Activated CD4-positive, alpha-beta T cell treated with anti-CD3 and anti-CD28 coated beads for 48 hours (primary cell): ENCODE results near the gene CDK5.
"Not testable (repeated sequence)": the region's sequence is repeated elsewhere in the genome, so short reads cannot be mapped to it uniquely, and the experiment has no call there.

Experiments used
- DNase-seq: peaks from one replicate; pipeline ENCODE4 v3.0.0-alpha.2; 2020

The CDK5 gene

GRCh38 chr7:151056283-151056665 is 1.4 kb downstream of the CDK5 start:
- no peak for DNase-seq

GRCh38 chr7:151053751-151054150 is 3.9 kb downstream of the CDK5 start:
- DNase-seq: no peak

DNA sequence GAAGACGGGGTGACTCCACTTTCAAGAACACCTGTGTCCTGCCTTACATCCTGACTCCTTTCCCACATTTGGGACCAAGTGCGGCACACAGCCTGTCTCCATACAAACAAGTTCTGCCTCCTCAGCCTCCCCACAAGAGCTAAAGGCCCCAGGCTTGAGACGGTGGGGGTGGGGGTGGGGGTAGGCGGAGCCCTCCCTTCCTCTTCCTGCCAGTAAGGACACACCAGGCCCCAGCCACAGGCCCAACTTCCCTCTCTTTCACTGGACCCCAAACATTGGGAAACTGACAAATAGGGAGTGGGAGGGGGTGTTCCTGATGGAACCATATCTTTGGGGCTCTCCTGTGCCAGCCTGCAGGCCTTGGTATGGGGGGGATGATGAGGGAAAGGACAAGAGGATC is 4.6 kb downstream of the CDK5 start:
- no peak for DNase-seq

DNA sequence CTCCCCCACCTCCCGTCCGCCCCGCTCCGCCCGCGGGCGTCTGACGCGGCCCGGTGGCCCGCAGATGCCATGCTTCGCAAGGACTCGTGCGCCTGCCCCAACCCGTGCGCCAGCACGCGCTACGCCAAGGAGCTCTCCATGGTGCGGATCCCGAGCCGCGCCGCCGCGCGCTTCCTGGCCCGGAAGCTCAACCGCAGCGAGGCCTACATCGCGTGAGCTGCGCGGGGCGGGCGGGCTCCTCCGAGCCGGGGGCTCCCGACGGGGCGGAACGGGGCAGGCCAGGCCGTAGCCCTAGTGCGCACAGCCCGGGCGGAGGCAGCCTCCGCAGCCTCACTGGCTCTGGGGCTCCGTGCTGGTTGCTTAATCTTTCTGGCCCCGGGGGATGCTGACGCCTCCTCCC is 6.6 kb downstream of the CDK5 start:
- DNase-seq: peak; percentile 70

DNA sequence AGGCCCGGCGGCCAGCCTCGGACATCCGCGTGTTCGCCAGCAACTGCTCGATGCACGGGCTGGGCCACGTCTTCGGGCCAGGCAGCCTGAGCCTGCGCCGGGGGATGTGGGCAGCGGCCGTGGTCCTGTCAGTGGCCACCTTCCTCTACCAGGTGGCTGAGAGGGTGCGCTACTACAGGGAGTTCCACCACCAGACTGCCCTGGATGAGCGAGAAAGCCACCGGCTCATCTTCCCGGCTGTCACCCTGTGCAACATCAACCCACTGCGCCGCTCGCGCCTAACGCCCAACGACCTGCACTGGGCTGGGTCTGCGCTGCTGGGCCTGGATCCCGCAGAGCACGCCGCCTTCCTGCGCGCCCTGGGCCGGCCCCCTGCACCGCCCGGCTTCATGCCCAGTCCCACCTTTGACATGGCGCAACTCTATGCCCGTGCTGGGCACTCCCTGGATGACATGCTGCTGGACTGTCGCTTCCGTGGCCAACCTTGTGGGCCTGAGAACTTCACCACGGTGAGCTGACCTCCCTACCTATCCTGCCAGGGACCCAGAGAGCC is 8.7 kb downstream of the CDK5 start:
- DNase-seq: no peak

DNA sequence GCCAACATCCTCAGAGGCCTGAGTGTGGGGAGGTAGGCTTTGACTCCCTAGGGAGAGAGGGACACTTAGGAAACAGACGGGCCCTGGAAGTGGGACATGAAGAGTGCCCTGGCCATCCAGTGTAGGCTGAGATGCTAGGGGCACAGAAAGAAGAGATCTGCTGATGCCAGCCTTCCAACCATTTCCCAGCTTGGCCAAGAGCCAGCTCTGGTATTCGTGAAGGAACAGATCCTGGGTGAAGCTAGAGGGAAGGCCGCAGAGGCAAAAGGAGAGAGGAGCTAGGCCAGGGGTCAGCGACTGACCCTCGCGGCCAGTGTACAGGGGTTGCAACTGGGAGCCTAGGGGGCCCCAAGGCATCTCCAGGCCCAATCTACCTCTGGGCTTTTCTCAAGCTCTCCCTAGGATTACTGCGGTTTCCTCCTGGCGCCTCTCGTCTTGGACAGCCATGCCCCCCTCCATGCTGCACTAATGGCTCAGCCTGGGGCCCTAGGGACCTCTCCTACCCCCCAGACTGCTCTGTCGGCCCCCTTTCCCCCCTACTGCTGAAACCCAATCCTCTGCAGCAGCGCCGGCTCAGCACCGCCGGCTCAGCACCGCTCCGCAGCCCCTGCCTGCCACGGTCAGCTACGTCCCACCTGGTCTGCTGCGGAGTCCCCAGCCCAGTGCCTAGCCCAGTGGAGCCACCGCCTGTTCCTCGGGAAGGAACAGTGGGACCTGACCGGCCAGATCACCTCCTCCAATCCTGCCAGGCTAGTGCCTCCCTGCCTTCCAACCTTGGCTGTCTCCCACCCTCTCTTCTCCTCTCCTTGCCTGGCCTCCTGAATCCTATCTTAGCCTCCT is 9.5 kb downstream of the CDK5 start, which contains the start of gene ASIC3:
ASIC3 (plus strand) TSS at position 556 of the 840 bp plus-strand sequence. CDS start 355 bp downstream, outside the sequence.
- no peak for DNase-seq

DNA sequence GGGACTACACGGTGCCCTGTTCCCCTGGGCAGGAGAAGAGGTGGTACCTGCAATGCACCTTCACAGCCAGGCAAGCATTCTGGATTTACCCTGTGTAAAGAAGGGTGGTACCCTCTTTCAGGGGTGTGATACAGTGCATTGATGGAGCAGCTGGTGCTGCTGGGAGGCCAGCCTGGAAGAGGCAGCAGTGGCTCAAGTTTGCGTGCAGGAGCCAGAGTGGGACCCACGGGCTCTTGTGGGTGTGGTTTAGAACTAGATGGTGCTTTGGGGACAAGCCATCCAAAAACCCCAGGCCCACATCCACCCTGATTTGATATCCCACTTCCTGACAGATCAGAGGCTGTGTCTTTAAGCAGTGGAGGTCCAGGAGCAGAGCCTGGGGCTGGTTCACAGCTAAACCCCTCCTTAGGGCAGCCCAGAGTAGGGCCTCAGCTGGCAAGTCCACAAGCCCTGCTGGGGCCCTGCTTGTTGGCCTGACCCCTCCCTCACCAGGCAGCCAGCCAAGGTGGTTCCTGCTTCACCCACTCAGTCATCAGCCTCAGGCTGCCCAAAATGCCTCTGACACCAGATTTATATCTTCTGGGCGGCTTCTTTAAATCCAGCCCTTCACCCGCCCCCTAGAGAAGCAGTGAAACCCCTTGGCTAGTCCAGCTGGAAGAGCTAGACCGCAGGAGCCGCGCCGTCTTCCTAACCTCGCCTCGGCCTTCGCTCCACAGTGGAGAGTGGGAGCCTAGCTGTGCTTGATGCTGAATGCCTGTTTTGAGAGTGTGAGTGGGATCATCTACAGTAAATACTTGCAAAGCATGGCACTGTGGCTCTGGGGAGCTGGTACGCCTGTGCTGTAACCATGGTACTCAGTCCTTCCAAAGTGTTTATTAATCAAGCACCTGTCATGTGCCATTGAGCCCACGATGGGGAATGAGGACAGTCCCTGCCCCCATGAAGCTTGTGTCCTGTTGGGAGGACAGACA is 10.8 kb downstream of the CDK5 start:
- DNase-seq: no peak

DNA sequence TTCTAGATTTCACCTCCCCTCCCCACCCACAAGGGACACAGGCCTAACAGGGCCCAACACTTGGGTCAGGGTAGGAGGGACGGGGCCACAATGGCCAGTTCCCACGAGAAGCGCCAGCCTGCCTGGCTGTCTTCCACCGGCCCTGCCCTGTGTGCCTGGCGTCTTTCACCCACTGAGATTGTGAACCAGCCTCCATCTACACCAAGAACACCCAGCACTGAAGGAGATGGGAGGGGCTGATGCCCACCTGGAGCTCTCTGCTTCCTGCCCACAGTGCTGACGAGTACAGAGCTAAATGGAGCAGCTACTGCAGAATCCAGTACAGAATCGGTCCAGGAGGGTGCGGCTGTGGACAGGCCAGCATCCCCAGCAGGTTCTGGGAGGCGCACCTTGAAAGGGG is 11.7 kb downstream of the CDK5 start:
- no peak for DNase-seq

DNA sequence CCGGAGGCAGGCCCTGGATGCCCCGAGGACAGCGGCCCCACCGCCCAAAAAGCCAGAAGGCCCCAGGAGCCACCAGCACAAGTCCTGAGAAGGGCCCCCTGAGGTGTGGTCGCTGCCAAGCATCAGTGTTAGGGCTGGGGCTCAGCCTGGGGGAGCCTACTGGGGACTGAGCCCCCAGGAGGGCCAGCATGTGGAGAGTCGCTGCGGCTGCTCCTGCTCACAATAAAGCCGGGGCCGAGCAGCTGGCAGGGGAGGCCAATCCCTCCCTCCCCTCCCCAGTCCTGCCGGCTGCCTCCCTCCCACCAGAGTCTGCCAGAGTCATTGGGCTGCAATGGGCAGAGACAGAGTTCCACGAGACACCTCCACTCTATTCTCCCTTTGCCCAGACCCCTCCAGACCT is 12.4 kb downstream of the CDK5 start:
- DNase-seq: no peak

- DNase-seq: no peak
Observed at GRCh38 chr7:151043959-151044358, 13.7 kb downstream of the CDK5 start.

DNA sequence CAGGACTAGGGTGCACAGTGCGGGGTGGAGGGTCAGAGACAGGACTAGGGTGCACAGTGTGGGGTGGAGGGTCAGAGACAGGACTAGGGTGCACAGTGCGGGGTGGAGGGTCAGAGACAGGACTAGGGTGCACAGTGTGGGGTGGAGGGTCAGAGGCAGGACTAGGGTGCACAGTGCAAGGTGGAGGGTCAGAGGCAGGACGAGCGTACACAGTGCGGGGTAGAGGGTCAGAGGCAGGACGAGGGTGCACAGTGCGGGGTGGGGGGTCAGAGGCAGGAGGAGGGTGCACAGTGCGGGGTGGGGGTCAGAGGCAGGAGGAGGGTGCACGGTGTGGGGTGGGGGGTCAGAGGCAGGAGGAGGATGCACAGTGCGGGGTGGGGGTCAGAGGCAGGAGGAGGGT is 14.2 kb downstream of the CDK5 start:
- DNase-seq: not testable (repeated sequence)

GRCh38 chr7:151040616-151041375 is 16.9 kb downstream of the CDK5 start:
- no peak for DNase-seq

DNA sequence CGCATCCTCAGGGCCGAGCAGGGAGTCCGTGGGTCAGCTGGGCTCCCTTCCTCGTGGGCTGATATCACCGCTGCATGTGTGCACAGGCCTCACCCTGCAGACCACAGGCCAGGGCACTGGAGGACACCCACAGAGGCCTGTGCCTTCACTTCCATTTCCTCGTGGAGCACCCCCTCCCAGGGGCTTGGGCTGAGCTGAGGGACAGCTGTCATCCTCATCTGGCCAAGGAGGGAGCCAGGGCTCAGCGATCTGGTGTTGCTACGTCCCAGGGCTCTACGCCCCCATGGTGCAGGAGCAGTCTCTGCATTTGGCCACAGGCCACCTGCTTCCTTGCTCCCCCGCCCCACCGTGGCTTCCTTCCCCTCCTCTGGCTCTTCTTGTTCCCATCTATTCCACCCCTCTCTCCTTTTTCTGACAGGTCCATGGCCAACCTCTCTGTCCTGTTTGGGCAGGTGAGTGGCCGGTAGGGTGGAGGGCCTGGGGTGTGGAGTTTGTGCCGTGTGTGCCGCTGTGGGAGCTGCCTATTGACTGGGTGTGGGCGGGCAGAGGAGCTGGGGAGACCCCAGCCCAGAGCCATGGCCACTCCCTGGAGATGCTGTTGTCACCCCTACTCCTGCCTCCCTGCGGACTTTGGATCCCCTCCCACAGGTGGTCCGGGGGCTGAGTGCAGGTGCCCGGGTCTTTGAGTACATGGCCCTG is 17.7 kb downstream of the CDK5 start:
- DNase-seq: no peak

DNA sequence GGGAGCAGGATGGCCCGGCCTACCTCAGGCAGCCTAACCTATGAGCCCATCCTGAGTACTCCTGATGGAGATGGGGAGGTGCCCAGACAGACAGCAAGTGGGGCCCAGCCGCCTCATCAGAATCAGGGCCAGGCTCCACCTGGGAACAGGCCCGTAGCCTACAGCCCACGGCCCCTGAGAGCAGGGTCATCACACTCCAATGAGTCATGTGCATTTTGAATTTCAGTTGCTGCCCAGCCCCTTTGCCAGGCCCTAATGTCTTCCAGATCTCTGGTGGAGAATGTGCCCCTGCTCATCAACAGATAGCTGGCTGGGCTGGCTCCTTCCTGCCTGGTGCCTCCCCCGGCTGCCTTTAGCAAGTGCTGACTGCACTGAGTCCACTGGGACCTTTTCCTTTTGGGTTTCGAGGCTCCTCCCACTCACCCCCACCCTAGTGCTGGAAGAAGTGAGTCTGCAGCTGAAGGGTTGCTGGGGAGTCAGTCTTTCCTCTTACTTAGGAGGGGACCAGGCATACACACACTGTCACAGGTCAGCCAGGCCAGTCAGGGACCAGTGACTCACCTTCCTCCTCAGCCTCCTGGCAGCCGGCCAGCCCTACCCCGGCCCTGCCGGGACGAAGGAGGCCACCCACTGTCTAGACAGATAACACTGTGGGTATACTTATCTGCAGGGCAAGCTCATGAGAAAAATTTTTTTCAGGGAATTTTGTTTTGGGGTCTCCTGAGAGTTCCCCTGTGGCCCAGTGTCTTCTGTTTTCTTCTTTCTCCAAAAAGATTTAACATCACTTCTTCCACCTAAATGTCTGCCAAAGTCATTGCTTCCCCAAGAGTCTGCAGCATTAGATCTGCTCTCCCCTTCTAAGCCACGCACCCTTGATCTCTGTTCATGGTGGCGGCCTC is 18.5 kb downstream of the CDK5 start:
- peak; percentile 88 for DNase-seq

DNA sequence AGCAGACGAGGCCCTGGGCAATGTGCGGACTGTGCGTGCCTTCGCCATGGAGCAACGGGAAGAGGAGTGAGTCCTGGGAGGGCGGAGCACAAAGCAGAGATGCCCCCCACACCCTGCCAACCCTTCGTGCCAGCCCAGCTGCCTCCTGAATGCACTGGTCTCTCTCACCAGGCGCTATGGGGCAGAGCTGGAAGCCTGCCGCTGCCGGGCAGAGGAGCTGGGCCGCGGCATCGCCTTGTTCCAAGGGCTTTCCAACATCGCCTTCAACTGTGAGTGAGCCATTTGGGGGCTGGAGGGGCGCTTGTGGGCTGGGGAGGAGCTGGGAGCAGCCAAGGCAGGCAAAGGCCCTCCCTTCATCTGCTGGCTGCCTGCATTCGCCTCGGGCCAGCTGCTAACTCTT is 21.8 kb downstream of the CDK5 start:
- no peak for DNase-seq

GRCh38 chr7:151035026-151035717 is 22.5 kb downstream of the CDK5 start:
- no peak for DNase-seq

- no peak for DNase-seq
Observed at GRCh38 chr7:151034312-151035025, 23.2 kb downstream of the CDK5 start.

DNA sequence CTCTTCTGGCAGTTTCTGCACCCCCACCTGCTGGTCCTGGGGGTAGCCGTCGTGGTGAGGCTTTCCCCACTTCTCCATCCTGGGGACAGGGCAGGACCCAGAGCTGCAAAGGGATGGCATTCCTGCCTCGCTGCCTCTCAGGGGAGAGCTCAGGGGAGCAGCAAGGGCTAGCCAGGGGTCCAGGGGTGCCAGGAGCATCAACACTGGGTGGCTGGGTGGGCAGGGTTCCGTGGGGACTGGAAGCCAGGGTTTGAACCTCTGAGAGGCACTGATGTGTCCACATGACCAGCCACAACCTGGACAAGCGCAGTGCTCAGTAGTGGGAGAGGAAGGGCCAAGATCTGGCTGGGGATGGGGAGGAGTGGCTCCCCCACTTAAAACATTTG is 23.8 kb downstream of the CDK5 start:
- no peak for DNase-seq
